Keratinocyte (primary cell): Measurements from ENCODE around the gene B4GALNT4. TPM values are rescaled to one million over a fixed set of nuclear protein-coding genes. Genes with fewer than 3 reads are reported as not detected.

Experiments
- DNase-seq: peaks from one replicate; pipeline ENCODE4 v3.0.0-alpha.2; 2011; ENCODE audit warnings: low read depth, missing footprints, low spot score
- FAIRE-seq: peaks from 2 replicates; lab custom pipeline; 2011; peaks lifted over from hg19 to GRCh38; lab: Jason Lieb, UNC
- H2AFZ ChIP-seq: 2 replicates; pipeline ENCODE4 v1.6.0; 2012; ENCODE audit warnings: low read length, control low read depth, inconsistent platforms; ENCODE audit not compliant: control insufficient read depth
- H3K27ac ChIP-seq: 2 replicates; pipeline ENCODE4 v1.5.1; 2011; ENCODE audit warnings: low read length; ENCODE audit not compliant: control insufficient read depth, insufficient read depth
- H3K27me3 ChIP-seq: 3 replicates; pipeline ENCODE4 v1.6.0; 2011; ENCODE audit warnings: low read length; ENCODE audit not compliant: control insufficient read depth, insufficient read depth; ENCODE audit errors: extremely low read depth
- H3K36me3 ChIP-seq, 2 experiments: 2 replicates in 1 of 2; 3 replicates in 1 of 2; pipeline ENCODE4 v1.5.1; 2011; ENCODE audit warnings: low read length in 2 of 2, mild to moderate bottlenecking in 1 of 2; ENCODE audit not compliant: control insufficient read depth in 2 of 2, insufficient read depth in 2 of 2; ENCODE audit errors: extremely low read depth in 1 of 2
- H3K4me1 ChIP-seq: 3 replicates; pipeline ENCODE4 v1.5.1; 2011; ENCODE audit warnings: low read length; ENCODE audit not compliant: control insufficient read depth, insufficient read depth; ENCODE audit errors: extremely low read depth
- H3K4me2 ChIP-seq: 3 replicates; pipeline ENCODE4 v1.6.0; 2011; ENCODE audit warnings: low read depth, low read length; ENCODE audit not compliant: control insufficient read depth, insufficient read depth; ENCODE audit errors: extremely low read depth
- H3K4me3 ChIP-seq, 3 experiments: fragments of 200-600 bp in 1 of 3; sonication (generic) in 1 of 3; 2 replicates in 2 of 3; 3 replicates in 1 of 3; pipeline ENCODE4 v1.5.1; 2011 to 2016; ENCODE audit warnings: low read length in 3 of 3, mild to moderate bottlenecking in 3 of 3, control low read depth in 2 of 3, inconsistent platforms in 1 of 3, low read depth in 1 of 3, mixed read lengths in 1 of 3, mixed run types in 1 of 3, moderate library complexity in 1 of 3; ENCODE audit not compliant: control insufficient read depth in 2 of 3, insufficient read depth in 2 of 3; ENCODE audit errors: extremely low read depth in 1 of 3
- H3K79me2 ChIP-seq: 2 replicates; pipeline ENCODE4 v1.6.0; 2012; ENCODE audit warnings: low read length; ENCODE audit not compliant: control insufficient read depth, insufficient read depth
- H3K9ac ChIP-seq: 3 replicates; pipeline ENCODE4 v1.6.0; 2011; ENCODE audit warnings: low read length; ENCODE audit not compliant: control insufficient read depth, insufficient read depth; ENCODE audit errors: extremely low read depth
- H3K9me1 ChIP-seq: 3 replicates; pipeline ENCODE4 v1.6.0; 2011; ENCODE audit warnings: low read length; ENCODE audit not compliant: control insufficient read depth, insufficient read depth; ENCODE audit errors: extremely low read depth
- H3K9me3 ChIP-seq: 2 replicates; pipeline ENCODE4 v1.5.1; 2012; ENCODE audit warnings: low read depth, low read length; ENCODE audit not compliant: control insufficient read depth
- H4K20me1 ChIP-seq: 3 replicates; pipeline ENCODE4 v1.6.0; 2011; ENCODE audit warnings: low read length; ENCODE audit not compliant: control insufficient read depth, insufficient read depth; ENCODE audit errors: extremely low read depth
- EZH2 ChIP-seq: IDR thresholded peaks from one replicate; pipeline ENCODE4 v1.6.1; 2012; ENCODE audit warnings: inconsistent platforms, mild to moderate bottlenecking, low read length, moderate library complexity
- dilution Hi-C: fragments of 300-500 bp; cut with MboI; formaldehyde crosslinking; loops from one replicate; pipeline ENCODE4 v1.7.0; 2020; ENCODE audit warnings: low sequenced_read_pairs; ENCODE audit not compliant: extremely low pct_ligation_motif_present
- polyA plus RNA-seq, 5 experiments: library from polyadenylated mRNA; depleted of rRNA in 3 of 5; stranded (reverse) in 3 of 5; stranded (forward) in 1 of 5; unstranded in 1 of 5; fragments of >200 nt; gene quantifications; 1 replicate in 1 of 5; 2 replicates in 3 of 5; 3 replicates in 1 of 5; pipeline versions ENCODE4 v1.2.1 to v1.2.3, GENCODE V29; 2011 to 2012; ENCODE audit warnings: missing spikeins in 2 of 5, low read depth in 1 of 5, low replicate concordance in 1 of 5
- TF ChIP-seq, protein P1 (sequence below), 3 experiments: IDR thresholded peaks in 1 of 3; conservative IDR thresholded peaks in 1 of 3; optimal IDR thresholded peaks in 1 of 3; 2 replicates in 2 of 3; 3 replicates in 1 of 3; pipeline versions ENCODE3 to v1.5.1; 2011; ENCODE audit warnings: low read length in 3 of 3, mild to moderate bottlenecking in 3 of 3, moderate library complexity in 2 of 3, control low read depth in 1 of 3, inconsistent platforms in 1 of 3; ENCODE audit not compliant: insufficient read depth in 2 of 3; ENCODE audit errors: extremely low read depth in 1 of 3

Gene B4GALNT4
- polyA plus RNA-seq, 1 donor (not counting 4 experiments of a cell fraction or from before 2014, with no cell fraction given): 7.3 TPM

DNA sequence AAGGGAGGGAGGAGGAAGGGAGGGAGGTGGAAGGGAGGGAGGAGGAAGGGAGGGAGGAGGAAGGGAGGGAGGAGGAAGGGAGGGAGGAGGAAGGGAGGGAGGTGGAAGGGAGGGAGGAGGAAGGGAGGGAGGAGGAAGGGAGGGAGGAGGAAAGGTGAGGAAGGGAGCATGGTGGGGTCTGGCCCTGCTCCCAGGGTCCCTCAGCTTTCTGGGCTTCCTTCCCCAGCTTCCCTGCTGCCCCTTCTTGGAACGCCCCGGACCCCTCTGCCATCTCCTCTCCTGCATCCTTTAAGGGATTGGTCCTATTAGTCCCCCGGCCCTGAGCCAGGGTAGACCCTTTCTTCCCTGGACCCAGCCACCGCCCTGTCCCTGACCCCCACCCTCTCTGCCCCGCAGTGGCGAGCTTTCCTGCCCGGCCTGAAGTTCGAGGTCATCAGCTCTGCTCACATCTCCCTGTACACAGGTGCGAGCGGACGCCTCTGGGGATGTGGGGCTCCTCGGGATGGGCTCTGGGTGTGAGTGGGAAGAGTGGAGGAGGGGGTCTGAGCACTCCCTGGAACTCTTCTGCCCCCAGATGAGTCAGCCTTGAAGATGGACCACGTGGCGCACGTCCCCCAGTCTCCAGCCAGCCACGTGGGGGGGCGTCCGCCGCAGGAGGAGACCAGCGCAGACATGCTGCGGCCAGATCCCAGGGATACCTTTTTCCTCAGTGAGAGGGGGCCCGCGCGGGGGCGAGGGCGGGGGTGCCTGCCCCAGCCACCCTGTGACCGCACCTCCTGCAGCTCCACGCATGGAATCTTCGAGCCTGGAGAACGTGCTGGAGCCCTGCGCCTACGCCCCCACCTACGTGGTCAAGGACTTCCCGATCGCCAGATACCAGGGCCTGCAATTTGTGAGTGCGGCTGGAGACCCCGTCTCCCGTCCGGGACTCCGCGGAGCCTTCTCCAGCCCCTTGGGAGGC lies 6.0 kb downstream of the B4GALNT4 start:
- H3K36me3 ChIP-seq: peaks cover 0 to 3% of the 10 kb centered on the region in 2 experiments
- DNase-seq (no peak), FAIRE-seq (no peak)
- H3K27ac ChIP-seq: no peak overlapping the region
- TF ChIP-seq EZH2: no peak
- TF ChIP-seq, protein P1, sequence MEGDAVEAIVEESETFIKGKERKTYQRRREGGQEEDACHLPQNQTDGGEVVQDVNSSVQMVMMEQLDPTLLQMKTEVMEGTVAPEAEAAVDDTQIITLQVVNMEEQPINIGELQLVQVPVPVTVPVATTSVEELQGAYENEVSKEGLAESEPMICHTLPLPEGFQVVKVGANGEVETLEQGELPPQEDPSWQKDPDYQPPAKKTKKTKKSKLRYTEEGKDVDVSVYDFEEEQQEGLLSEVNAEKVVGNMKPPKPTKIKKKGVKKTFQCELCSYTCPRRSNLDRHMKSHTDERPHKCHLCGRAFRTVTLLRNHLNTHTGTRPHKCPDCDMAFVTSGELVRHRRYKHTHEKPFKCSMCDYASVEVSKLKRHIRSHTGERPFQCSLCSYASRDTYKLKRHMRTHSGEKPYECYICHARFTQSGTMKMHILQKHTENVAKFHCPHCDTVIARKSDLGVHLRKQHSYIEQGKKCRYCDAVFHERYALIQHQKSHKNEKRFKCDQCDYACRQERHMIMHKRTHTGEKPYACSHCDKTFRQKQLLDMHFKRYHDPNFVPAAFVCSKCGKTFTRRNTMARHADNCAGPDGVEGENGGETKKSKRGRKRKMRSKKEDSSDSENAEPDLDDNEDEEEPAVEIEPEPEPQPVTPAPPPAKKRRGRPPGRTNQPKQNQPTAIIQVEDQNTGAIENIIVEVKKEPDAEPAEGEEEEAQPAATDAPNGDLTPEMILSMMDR (optimal IDR thresholded peaks at IDR 0.05 in 1 of 3, IDR thresholded peaks at IDR 0.05 in 1 of 3, conservative IDR thresholded peaks at IDR 0.05 in 1 of 3; ENCODE audit: extremely low read depth in 1 of 3, insufficient read depth in 2 of 3, low read length in 3 of 3): no peak
- dilution Hi-C loops: no loop called here
- no peaks in the 10 kb centered on the region for H3K9me3 ChIP-seq
- H2AFZ ChIP-seq: no peak overlapping the region
- no peak overlapping the region for H3K4me2 ChIP-seq
- H4K20me1 ChIP-seq: no peaks in the 10 kb centered on the region
- H3K27me3 ChIP-seq: peaks cover 24% of the 10 kb centered on the region
- H3K9ac ChIP-seq: no peak overlapping the region
- no peak overlapping the region for H3K4me3 ChIP-seq
- peaks cover 4% of the 10 kb centered on the region for H3K4me1 ChIP-seq
- H3K79me2 ChIP-seq: no peaks in the 10 kb centered on the region
- H3K9me1 ChIP-seq: no peaks in the 10 kb centered on the region

DNA sequence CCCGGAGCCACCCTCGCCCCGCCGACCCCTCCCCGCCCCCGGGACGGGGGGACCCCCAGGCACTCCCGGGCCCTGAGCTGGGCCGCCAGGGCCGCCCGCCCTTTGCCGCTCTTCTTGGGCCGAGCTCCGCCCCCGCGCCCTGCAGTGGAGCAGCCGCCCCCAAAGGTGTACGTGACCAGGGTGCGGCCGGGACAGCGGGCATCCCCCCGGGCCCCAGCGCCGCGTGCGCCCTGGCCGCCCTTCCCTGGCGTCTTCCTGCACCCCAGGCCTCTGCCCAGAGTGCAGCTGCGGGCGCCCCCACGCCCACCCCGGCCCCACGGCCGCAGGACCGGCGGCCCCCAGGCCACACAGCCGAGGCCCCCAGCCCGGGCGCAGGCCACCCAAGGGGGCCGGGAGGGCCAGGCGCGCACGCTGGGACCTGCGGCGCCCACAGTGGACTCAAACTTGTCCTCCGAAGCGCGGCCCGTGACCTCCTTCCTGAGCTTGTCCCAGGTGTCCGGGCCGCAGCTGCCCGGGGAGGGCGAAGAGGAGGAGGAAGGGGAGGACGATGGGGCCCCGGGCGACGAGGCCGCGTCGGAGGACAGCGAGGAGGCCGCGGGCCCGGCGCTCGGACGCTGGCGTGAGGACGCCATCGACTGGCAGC lies 7.4 kb downstream of the B4GALNT4 start:
- Histone ChIP-seq H3K9me1 (no peaks in the 10 kb centered on the region), H3K79me2 (no peaks in the 10 kb centered on the region), H3K27ac (no peak overlapping the region), H3K4me2 (no peak overlapping the region), H3K4me1 (no peaks in the 10 kb centered on the region), H3K27me3 (peaks cover 11% of the 10 kb centered on the region), H3K9me3 (no peaks in the 10 kb centered on the region), H2AFZ (no peak overlapping the region), H4K20me1 (no peaks in the 10 kb centered on the region), H3K9ac (no peak overlapping the region), H3K36me3 (peaks cover 0 to 3% of the 10 kb centered on the region in 2 experiments), H3K4me3 (no peak overlapping the region)
- FAIRE-seq (no peak), DNase-seq (no peak)
- dilution Hi-C loops: no loop called here
- TF ChIP-seq, protein P1 (optimal IDR thresholded peaks at IDR 0.05 in 1 of 3, IDR thresholded peaks at IDR 0.05 in 1 of 3, conservative IDR thresholded peaks at IDR 0.05 in 1 of 3; ENCODE audit: extremely low read depth in 1 of 3, insufficient read depth in 2 of 3, low read length in 3 of 3): no peak
- no peak for TF ChIP-seq EZH2
